Ecto neural progenitor cell (in vitro differentiated cells): Measurements from ENCODE around the gene RIC8A.

Experiments
- DNase-seq: peaks from one replicate; pipeline ENCODE4 v3.0.0-alpha.2; 2018; ENCODE audit warnings: low spot score

Gene RIC8A

DNA sequence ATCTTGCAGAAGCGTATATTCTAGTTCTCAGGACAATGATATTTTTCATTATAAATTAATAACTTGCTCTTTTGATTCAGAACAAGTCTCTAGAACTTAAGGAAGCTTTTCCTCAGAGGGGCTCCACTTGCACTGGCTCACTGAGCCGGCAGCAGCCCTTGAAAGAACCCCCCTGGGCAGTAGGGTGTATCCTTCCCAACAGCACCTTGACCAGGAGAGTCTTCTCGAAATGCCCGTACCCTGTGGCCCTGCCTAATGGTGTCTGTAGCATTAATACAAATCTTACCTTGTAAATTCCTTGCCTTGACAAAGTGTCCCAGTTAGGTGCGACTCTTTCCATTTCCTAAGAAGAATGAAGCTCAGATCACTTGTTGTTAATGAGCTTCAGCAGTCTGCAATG is 42.8 kb downstream of the RIC8A start:
- DNase-seq, result no peak

DNA sequence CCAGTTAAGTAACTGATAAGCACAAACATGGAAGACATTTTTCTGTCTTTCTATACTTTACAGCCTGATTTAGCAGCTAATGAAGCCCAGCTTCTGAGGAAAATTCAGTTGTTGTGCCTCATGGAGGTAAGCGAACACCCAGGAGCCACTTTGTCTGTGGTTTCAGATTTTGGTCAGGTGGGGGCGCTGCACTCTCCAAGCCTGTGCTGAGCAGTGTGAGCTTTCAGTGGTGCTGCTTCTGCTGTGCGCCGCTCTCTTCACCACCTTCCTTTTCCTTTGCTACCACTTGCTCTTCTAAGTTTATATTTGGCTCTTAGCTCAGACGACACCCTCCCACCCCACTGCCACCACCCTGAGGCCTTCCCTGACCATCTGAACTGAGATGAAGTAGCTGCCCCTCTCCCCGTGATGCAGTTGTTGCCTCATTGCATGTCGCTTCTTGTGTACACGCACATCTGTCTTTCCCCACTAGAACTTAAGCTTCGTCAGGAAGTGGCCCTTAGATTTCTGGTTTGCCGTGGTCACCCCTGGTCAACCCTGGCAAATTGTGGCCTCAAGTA is 43.3 kb downstream of the RIC8A start:
- DNase-seq, result peak; percentile 76

DNA sequence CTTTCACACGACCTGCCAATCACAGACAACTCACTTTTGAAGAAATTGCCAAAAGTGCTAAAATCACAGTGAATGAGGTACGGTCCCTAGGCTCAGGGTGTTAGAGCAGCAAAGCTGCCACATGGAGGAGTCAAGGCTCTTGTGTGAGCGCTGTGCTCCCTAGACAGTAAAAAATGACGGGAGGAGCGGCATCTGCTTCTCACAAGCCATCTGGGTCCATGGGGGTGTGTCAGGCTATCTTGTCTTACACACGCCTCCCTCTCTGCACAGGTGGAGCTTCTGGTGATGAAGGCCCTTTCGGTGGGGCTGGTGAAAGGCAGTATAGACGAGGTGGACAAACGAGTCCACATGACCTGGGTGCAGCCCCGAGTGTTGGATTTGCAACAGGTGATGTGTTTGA is 44.0 kb downstream of the RIC8A start:
- no peak for DNase-seq

DNA sequence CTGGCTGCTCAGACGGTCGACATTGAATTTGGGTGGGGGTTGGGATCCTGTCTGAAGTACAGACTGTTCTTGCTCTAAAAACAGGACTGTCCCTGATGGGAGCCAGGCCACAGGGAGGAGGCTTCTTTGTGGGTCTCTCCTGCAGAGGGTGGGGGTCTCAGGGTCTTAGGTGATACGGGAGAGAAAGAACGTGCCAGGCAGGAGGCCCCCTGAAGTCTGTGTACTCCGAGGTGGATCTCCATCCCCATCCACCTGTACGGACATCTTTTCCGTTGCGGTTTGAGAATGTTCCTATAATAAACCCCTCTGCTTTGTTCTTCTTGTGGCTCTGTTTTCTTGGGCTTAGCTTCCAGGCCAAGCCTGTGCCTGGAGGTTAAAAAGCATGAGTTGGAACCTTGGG is 45.2 kb downstream of the RIC8A start:
- DNase-seq, result no peak

DNA sequence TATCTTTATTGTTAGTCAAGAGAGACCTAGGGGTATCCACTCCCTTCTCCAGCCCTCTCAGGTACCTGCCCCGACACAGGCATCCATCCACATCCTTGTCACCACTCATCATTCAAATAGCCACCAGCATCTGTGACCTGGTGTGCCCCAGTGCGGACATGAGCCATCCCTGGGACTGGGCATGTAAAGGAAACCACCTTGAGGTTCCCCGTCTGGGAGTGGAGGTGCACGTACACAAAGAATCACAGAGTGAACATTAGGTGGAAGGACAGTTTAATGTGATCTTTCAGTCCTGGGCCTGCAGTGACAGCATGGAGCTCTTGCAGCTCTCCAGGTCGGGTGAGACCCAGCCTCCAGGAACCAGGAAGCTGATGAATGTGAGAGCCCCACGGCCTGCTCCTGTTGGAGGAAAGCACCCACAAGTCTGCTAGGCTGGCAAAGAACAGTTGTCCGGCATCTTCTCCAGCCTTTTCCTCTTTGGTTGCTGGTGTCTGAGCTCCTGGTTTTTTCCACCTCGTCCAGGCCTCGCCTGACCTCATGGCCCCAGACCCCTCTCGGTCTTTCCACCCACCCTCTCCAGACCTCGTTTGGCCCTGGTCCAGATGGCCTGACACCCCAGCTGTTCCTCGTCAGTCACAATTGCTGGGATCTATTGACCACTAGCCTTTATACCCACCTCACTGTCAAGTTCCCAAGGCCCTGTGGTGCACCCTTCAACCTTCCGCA is 45.8 kb downstream of the RIC8A start:
- no peak for DNase-seq

DNA sequence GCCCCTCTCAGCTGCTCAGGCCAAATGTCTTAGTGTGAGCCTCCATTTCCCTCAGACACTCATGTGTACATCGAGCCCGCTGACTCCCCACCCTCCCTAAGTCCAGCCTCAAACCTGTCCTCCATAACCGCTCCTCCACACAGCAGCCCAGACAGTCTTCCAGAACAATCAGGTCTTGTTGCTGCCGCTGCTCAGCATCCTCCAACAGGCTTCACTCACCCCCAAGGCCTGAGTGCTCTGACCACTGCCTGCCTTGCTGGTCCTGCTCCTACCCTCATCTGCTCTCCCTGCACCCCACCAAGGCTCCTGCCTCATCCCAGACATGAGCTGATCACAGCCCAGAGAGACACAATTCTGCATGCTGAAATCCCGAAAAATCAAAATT is 46.4 kb downstream of the RIC8A start:
- no peak for DNase-seq

DNA sequence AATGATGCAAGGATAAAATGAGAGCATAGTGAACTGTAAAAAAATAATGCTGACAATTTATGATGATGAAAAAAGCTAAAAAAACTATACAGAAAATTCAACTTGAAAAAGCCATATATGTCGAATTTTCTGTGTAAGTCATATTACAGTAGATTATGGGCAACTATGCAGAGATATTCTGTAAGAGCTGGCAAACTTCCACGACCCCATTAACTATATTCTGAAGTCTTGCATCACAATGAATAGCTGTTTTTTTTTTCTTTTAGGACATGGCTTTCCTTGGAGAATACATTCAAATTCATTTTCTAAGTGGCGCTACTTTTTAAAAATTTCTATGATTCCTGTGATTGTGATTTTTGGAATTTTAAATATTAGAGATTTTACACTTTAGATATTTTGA is 47.7 kb downstream of the RIC8A start:
- no peak for DNase-seq

DNA sequence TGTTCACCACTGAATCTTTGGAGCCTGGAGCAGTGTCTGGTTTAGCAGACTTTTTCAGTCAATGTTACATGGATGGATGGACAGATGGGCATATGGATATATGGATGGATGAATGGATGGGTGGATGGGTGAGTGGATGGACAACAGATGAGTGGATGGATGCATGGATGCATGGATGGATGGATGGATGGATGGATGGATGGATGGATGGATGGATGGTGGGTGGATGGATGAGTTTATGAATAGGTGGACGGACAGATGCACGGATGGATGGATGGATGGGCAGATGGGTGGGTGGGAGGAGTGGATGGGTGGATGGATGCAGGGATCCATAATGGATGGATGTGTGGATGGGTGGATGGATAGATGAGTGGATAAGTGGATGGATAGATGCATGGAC is 48.3 kb downstream of the RIC8A start:
- DNase-seq, result no peak

DNA sequence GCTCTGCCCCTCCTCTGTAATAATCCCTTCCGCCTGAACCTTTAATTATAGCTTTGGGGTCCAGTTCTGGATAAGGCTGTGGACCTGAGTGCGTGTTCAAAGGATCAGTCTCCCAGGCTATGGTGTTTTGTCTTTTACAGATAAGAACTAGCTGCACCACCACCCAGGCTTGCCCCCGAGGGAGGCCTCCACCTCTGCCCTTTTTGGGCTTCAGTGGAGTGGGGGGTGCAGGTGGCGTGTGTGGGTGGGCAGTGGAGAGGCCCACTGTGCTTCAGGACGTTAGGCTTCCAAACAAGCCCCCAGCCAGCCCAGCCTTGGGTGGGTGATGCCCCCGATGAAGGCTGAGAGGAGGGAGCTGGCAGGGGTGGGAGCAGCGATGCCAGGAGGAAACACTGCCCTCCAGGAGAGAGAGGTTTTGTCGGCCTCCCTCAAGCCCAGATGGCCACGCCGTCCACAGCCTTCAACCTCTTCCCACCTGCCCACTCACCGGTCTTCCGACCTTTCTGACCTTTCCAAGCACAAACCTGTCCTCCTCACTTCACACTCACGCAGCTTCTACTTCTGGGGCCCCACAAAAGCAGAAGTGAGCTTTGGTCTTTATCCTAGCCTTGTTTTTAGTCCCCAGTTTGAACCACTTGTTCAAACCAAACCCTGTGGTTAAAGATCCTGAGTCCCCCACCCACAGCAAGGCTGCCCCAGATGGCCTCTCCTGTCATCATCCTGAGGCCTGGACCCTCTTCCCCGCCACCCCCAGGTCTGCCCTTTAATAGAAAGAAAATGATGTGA is 49.6 kb downstream of the RIC8A start:
- DNase-seq, result no peak

DNA sequence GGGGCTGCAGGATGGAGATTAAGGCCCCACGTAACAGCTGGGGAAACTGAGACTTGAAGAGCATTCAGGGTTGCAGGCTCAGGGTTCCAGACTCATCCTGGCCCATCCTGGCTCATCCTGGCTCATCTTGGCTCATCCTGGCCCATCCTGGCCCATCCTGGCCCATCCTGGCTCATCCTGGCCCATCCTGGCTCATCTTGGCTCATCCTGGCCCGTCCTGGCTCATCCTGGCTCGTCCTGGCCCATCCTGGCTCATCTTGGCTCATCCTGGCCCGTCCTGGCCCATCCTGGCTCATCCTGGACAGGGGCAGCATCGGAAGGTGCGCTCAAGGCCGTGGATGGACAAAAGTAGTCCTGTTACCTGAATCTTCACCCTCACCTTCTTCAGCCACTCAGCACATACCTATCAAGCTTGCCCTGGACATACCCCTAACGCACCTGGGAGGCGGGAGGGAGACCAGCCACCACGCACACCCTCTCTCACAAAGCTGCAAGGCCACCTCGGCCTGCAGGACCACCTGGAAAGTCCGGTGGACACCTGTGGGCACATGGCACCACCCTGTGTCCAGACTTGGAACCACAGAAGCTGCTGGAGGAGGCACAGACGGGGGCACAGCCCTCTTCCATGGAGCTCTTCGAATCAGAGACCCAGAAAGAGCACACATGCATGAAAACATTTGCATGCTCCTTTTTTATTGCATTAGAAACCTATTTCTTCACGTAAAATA is 50.4 kb downstream of the RIC8A start:
- no peak for DNase-seq

DNA sequence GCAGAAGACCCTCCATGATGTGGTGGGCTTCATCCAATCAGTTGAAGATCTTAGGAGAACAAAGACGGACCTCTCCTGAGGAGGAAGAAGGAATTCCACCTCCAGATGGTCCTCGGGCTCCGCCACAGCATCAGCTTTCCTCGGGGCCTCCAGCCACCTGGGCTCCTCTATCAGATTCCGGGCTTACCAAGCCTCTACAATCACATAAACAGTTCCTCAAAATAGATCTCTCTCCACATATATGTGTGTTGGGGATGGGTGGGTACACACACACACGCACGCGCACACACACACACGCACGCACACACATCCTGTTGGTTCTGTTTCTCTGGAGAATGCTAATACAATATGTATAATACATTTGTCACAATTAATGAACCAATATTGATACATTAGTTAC is 51.9 kb downstream of the RIC8A start:
- no peak for DNase-seq

DNA sequence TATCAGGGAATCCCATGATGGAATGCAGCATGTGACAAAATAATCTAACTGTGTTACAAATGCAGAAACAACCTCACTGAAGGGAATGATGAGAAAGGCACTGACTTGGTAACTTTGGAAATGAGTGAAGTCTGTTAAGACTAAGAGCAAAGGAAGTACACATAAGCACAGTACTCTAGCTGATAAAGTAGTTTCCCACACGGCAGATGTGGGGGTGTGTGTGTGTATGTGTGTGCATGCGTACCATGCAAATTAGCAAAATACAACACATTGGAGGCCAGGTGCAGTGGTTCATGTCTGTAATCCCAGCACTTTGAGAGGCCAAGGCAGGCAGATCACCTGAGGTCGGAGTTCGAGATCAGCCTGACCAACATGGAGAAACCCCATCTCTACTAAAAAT is 54.1 kb downstream of the RIC8A start:
- no peak for DNase-seq
